ENCODE measurements around the gene PTTG1IP. TPM values are rescaled to one million over a fixed set of nuclear protein-coding genes. Genes with fewer than 3 reads are reported as not detected.

PTTG1IP gene
- total RNA-seq, 4 donors from 2014 or later, result 217 to 419 (median 313) TPM

DNA sequence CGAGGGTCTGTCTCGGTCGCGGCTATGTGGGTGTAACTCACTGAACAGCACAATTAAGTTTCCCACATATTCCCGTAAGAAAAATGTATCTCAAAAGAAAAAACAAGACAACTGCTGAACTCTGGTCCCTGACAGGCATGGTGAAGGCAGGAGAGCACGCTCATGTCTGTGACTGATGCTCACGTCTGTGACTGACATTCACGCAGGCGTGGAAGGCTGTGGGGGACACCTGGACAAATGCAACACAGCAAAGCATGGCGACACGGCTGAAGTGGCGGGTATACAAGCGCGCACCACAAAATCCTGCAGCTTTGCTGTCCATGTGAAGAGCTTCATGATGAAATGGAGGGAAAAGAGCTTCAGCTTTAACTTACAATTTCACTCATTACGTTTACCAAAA, 6.0 kb downstream of the PTTG1IP start:
- Histone ChIP-seq H3K9me3 (no peaks in the 10 kb centered on the region), H3K4me3 (no peak overlapping the region), H3K4me1 (peaks cover 4 to 90% (median 64%) of the 10 kb centered on the region in 3 donors), H3K27ac (peak overlapping the region in 3 of 4 donors; percentile 96 to 98 (median 96)), H3K36me3 (peaks cover 0 to 30% of the 10 kb centered on the region in 2 donors), H3K27me3 (no peaks in the 10 kb centered on the region)
- WGBS, 2 donors (ENCODE audit: low coverage in 1 of 2), result 86 to 91% methylated on average over 6 to 14 of the region's 15 CpGs
- TF ChIP-seq POLR2AphosphoS5 (IDR thresholded peaks at IDR 0.05) (no peak), EP300 (IDR thresholded peaks at IDR 0.05) (no peak), CTCF (IDR thresholded peaks at IDR 0.05) (no peak), POLR2A (IDR thresholded peaks at IDR 0.05) (no peak)
- no peak for ATAC-seq

- H3K4me3 ChIP-seq, result no peak overlapping the region
- peaks cover 0 to 36% of the 10 kb centered on the region in 2 donors for H3K36me3 ChIP-seq
- H3K27me3 ChIP-seq, result no peaks in the 10 kb centered on the region
- no peak for ATAC-seq
- no peaks in the 10 kb centered on the region for H3K9me3 ChIP-seq
- 54% methylated on average over 5 of the region's 7 CpGs; no CpG with 5 or more reads in 1 of the 2 donors for WGBS, 2 donors (ENCODE audit: low coverage in 1 of 2)
- H3K27ac ChIP-seq, result peak overlapping the region in 3 of 4 donors; percentile 96 to 98 (median 96)
- no peak for TF ChIP-seq EP300 (IDR thresholded peaks at IDR 0.05)
- peak; percentile 31 for TF ChIP-seq POLR2AphosphoS5 (IDR thresholded peaks at IDR 0.05)
- peaks cover 4 to 90% (median 58%) of the 10 kb centered on the region in 3 donors for H3K4me1 ChIP-seq
Observed at GRCh38 chr21:44866780-44867179, 6.7 kb downstream of the PTTG1IP start.

DNA sequence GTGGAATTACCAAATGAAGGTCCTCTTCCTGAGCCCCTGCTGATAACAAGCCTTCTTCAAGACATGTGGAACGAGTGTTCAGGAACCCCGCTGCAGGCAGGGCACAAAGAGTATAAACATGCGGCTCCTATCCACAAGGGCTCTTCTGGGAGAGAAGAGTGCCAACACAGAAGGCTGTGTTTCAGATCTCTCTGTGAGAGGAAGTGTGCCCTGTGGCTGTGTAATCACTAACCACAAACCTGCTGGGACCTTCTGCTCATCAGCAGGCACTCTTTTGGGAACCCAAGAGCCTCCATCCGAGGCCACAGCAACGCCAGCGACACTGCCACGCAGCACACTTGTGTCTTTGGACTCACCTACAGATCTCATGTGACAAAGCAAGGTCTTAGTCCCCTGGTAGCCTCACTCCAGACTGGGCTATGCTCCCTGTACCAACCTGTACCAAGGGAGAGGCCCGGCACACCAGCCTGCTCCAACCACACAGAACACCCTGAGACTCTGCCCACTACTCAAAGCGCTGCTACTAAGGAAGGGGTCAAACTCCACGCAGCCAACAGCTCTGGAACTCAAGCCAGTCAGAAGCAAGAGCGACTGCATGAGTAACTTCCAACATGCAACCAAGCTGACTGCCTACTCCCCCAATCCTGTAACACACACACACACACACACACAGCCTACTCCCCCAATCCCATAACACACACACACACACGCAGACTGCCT, 7.8 kb downstream of the PTTG1IP start:
- peaks cover 4 to 88% (median 48%) of the 10 kb centered on the region in 3 donors for H3K4me1 ChIP-seq
- H3K4me3 ChIP-seq, result no peak overlapping the region
- 80 to 85% methylated on average over 1 to 8 of the region's 12 CpGs for WGBS, 2 donors (ENCODE audit: low coverage in 1 of 2)
- no peak for ATAC-seq
- H3K27me3 ChIP-seq, result no peaks in the 10 kb centered on the region
- H3K9me3 ChIP-seq, result no peaks in the 10 kb centered on the region
- peak overlapping the region in 1 of 4 donors; percentile 9 for H3K27ac ChIP-seq
- TF ChIP-seq EP300 (IDR thresholded peaks at IDR 0.05), result no peak
- TF ChIP-seq CTCF (IDR thresholded peaks at IDR 0.05), result no peak
- TF ChIP-seq POLR2A (IDR thresholded peaks at IDR 0.05), result no peak
- no peak for TF ChIP-seq POLR2AphosphoS5 (IDR thresholded peaks at IDR 0.05)
- H3K36me3 ChIP-seq, result peaks cover 0 to 46% of the 10 kb centered on the region in 2 donors

- ATAC-seq, result no peak
- Histone ChIP-seq H3K36me3 (peaks cover 0 to 71% of the 10 kb centered on the region in 2 donors), H3K27ac (no peak overlapping the region), H3K9me3 (no peaks in the 10 kb centered on the region), H3K4me1 (peaks cover 4 to 74% (median 25%) of the 10 kb centered on the region in 3 donors), H3K4me3 (no peak overlapping the region), H3K27me3 (no peaks in the 10 kb centered on the region)
- WGBS, 2 donors (ENCODE audit: low coverage in 1 of 2), result 89 to 91% methylated on average over 4 to 5 of the region's 25 CpGs
- TF ChIP-seq CTCF (IDR thresholded peaks at IDR 0.05), result no peak
- TF ChIP-seq POLR2AphosphoS5 (IDR thresholded peaks at IDR 0.05), result no peak
- TF ChIP-seq POLR2A (IDR thresholded peaks at IDR 0.05), result no peak
Observed at GRCh38 chr21:44862869-44863685, 10.4 kb downstream of the PTTG1IP start.

GRCh38 chr21:44858791-44859190, 14.7 kb downstream of the PTTG1IP start:
- no peak for ATAC-seq
- H3K36me3 ChIP-seq, result peaks cover 0 to 96% of the 10 kb centered on the region in 2 donors
- 65 to 66% methylated on average over 4 to 10 of the region's 10 CpGs for WGBS, 2 donors (ENCODE audit: low coverage in 1 of 2)
- H3K27me3 ChIP-seq, result no peaks in the 10 kb centered on the region
- no peaks in the 10 kb centered on the region for H3K9me3 ChIP-seq
- TF ChIP-seq POLR2AphosphoS5 (IDR thresholded peaks at IDR 0.05) (no peak), EP300 (IDR thresholded peaks at IDR 0.05) (no peak), POLR2A (IDR thresholded peaks at IDR 0.05) (no peak), CTCF (IDR thresholded peaks at IDR 0.05) (no peak)
- no peak overlapping the region for H3K27ac ChIP-seq
- H3K4me3 ChIP-seq, result no peak overlapping the region
- H3K4me1 ChIP-seq, result peaks cover 0 to 63% (median 0%) of the 10 kb centered on the region in 3 donors
